Calu3 (cell line): Measurements from ENCODE around the gene RTL5. TPM values are rescaled to one million over a fixed set of nuclear protein-coding genes. Genes with fewer than 3 reads are reported as not detected.

Experiments
- BruUV-seq: library from RNA; stranded (reverse); fragments of 400-500 nt; replicated peaks from 2 replicates; lab custom pipeline; 2021; lab: Mats Ljungman, UMichigan
- CTCF ChIA-PET: fragments of 300-600 bp; sonication (Branson Sonifier 250); formaldehyde crosslinking; loops from one replicate; lab custom pipeline; 2022; ENCODE audit warnings: antibody characterized with exemption; lab: Charles Lee
- DNase-seq: peaks from one replicate; pipeline ENCODE4 v3.0.0; 2022
- H3K27ac Mint-ChIP-seq: one replicate; pipeline ENCODE4 v1.8.0; 2022; ENCODE audit warnings: mixed read lengths; ENCODE audit not compliant: unreplicated experiment
- H3K27me3 Mint-ChIP-seq: one replicate; pipeline ENCODE4 v1.8.0; 2022; ENCODE audit warnings: mixed read lengths; ENCODE audit not compliant: unreplicated experiment
- H3K36me3 Mint-ChIP-seq: one replicate; pipeline ENCODE4 v1.8.0; 2022; ENCODE audit warnings: mild to moderate bottlenecking, moderate library complexity, mixed read lengths; ENCODE audit not compliant: insufficient read depth, unreplicated experiment
- H3K4me1 Mint-ChIP-seq: one replicate; pipeline ENCODE4 v1.8.0; 2022; ENCODE audit warnings: mild to moderate bottlenecking, low read depth, mixed read lengths; ENCODE audit not compliant: unreplicated experiment
- H3K4me3 Mint-ChIP-seq: one replicate; pipeline ENCODE4 v1.8.0; 2022; ENCODE audit warnings: mild to moderate bottlenecking, low read depth, moderate library complexity, mixed read lengths; ENCODE audit not compliant: unreplicated experiment
- H3K9me3 Mint-ChIP-seq: one replicate; pipeline ENCODE4 v1.8.0; 2022; ENCODE audit warnings: low read depth, mixed read lengths; ENCODE audit not compliant: unreplicated experiment
- CTCF ChIP-seq: fragments of 200-600 bp; IDR thresholded peaks from one replicate; pipeline ENCODE4 v1.8.0; 2022; ENCODE audit warnings: antibody characterized with exemption; ENCODE audit not compliant: unreplicated experiment
- intact Hi-C: fragments of 100-400 bp; cut with micrococcal nuclease; formaldehyde crosslinking; loops from one replicate; pipeline ENCODE4 v1.10.0; 2022; ENCODE audit not compliant: unreplicated experiment
- total RNA-seq: library from RNA; stranded (reverse); gene quantifications from 2 replicates; pipeline ENCODE4 v1.2.3, GENCODE V29; 2022

The RTL5 gene
- total RNA-seq, 1 experiment from 2014 or later: 0.07 TPM

- Mint-ChIP-seq H3K27me3 (peaks cover 61% of the 10 kb centered on the region), H3K27ac (no peak overlapping the region), H3K4me3 (no peak overlapping the region), H3K36me3 (no peaks in the 10 kb centered on the region), H3K4me1 (no peaks in the 10 kb centered on the region), H3K9me3 (no peaks in the 10 kb centered on the region)
- intact Hi-C loops: no loop called here
- CTCF ChIA-PET: no interaction called here
- DNase-seq: no peak
- no peak for TF ChIP-seq CTCF
- no TSS peak for BruUV-seq
These were observed 14.8 kb upstream of the RTL5 start for GRCh38 chrX:72146527-72146926.

GRCh38 chrX:72145181-72145580 lies 13.5 kb upstream of the RTL5 start:
- BruUV-seq: no TSS peak
- peaks cover 61% of the 10 kb centered on the region for H3K27me3 Mint-ChIP-seq
- CTCF ChIA-PET: no interaction called here
- H3K4me3 Mint-ChIP-seq: no peak overlapping the region
- no peaks in the 10 kb centered on the region for H3K9me3 Mint-ChIP-seq
- no peaks in the 10 kb centered on the region for H3K4me1 Mint-ChIP-seq
- no peak for DNase-seq
- intact Hi-C loops: no loop called here
- TF ChIP-seq CTCF: no peak
- no peaks in the 10 kb centered on the region for H3K36me3 Mint-ChIP-seq
- no peak overlapping the region for H3K27ac Mint-ChIP-seq

- H3K27me3 Mint-ChIP-seq: peaks cover 73% of the 10 kb centered on the region
- no peaks in the 10 kb centered on the region for H3K4me1 Mint-ChIP-seq
- BruUV-seq: no TSS peak
These were observed 11.8 kb upstream of the RTL5 start for GRCh38 chrX:72143609-72143907.

GRCh38 chrX:72142794-72143608 lies 11.3 kb upstream of the RTL5 start:
- Mint-ChIP-seq H3K4me3 (no peak overlapping the region), H3K36me3 (no peaks in the 10 kb centered on the region), H3K27ac (no peak overlapping the region), H3K4me1 (no peaks in the 10 kb centered on the region), H3K27me3 (peaks cover 67% of the 10 kb centered on the region), H3K9me3 (no peaks in the 10 kb centered on the region)
- CTCF ChIA-PET: no interaction called here
- intact Hi-C loops: no loop called here
- BruUV-seq: no TSS peak
- no peak for TF ChIP-seq CTCF
- no peak for DNase-seq

More at GRCh38 chrX:72143609-72143907, 11.8 kb upstream of the RTL5 start:
- Mint-ChIP-seq H3K9me3 (no peaks in the 10 kb centered on the region), H3K36me3 (no peaks in the 10 kb centered on the region), H3K27ac (no peak overlapping the region), H3K4me3 (no peak overlapping the region)
- CTCF ChIA-PET: no interaction called here
- TF ChIP-seq CTCF: no peak
- no peak for DNase-seq
- intact Hi-C loops: no loop called here
